Breast epithelium (tissue), 3 donors: ENCODE results near the gene COL4A5.
A peak's percentile ranks its signal among the peaks of the same experiment; 100 is the strongest.

ENCODE experiments used
- CTCF ChIP-seq, 3 donors: fragments of 450-650 bp; IDR thresholded peaks; one replicate each; pipeline ENCODE4 v1.5.1; 2016 to 2017; ENCODE audit warnings: antibody characterized with exemption in 3 of 3, mild to moderate bottlenecking in 3 of 3, moderate library complexity in 3 of 3
- POLR2A ChIP-seq: fragments of 450-650 bp; IDR thresholded peaks from one replicate; pipeline ENCODE4 v1.6.1; 2016; ENCODE audit warnings: antibody characterized with exemption, mild to moderate bottlenecking, moderate library complexity

DNA sequence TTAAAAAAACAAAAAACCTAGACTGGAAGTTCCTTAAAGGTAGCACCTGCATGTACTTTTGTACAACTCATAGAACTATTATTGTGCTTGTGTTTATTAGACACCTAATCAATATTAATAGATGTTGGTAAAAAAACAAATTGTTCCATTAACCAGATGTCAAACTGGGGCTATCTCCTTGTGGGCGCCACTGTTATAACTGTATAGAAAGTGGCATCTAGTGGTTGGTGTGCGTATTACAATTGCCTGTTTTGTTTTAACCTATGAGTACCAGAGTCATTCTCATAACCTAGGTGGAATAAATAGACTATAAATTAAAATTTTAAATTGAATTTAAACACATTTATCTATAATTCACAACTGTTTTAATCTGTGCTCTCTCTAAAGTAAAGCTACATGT is 97.4 kb downstream of the COL4A5 start:
- no peak for TF ChIP-seq POLR2A
- peak; percentile 46 to 69 (median 59) for TF ChIP-seq CTCF (IDR thresholded peaks at IDR 0.05)
